Natural killer cell (primary cell): ENCODE results near the gene GALNT2. TPM values are rescaled to one million over a fixed set of nuclear protein-coding genes. Genes with fewer than 3 reads are reported as not detected.

Source experiments
- ATAC-seq, 3 donors: fragments of 150-1000 bp in 2 of 3; fragments of 200-7000 bp in 1 of 3; cut with Tn5 transposase; 1 replicate in 1 of 3; 2 replicates in 2 of 3; pipeline ENCODE4 v1.10.0; 2021; ENCODE audit warnings: mild to moderate bottlenecking in 2 of 3, moderate library complexity in 2 of 3
- DNase-seq, 2 donors: peaks; one replicate each; pipeline versions ENCODE4 v3.0.0 to v3.0.0-alpha.2; 2013 to 2021; ENCODE audit warnings: mixed read lengths in 1 of 2
- H3K27ac ChIP-seq: one replicate; pipeline ENCODE4 v1.5.1; 2013; ENCODE audit warnings: mild to moderate bottlenecking, low read length
- H3K27me3 ChIP-seq: one replicate; pipeline ENCODE4 v1.6.1; 2013; ENCODE audit warnings: low read length; ENCODE audit not compliant: control insufficient read depth, insufficient read depth
- H3K36me3 ChIP-seq: one replicate; pipeline ENCODE4 v1.6.1; 2013; ENCODE audit warnings: low read length; ENCODE audit not compliant: control insufficient read depth, insufficient read depth
- H3K4me1 ChIP-seq: one replicate; pipeline ENCODE4 v1.6.1; 2013; ENCODE audit warnings: low read length; ENCODE audit not compliant: control insufficient read depth, insufficient read depth
- H3K4me3 ChIP-seq: one replicate; pipeline ENCODE4 v1.5.1; 2013; ENCODE audit warnings: low read length
- H3K9me3 ChIP-seq: one replicate; pipeline ENCODE4 v1.6.1; 2013; ENCODE audit warnings: low read length; ENCODE audit not compliant: control insufficient read depth, insufficient read depth
- H3K27ac Mint-ChIP-seq, 2 donors: one replicate each; pipeline ENCODE4 v1.8.0; 2022; ENCODE audit warnings: mild to moderate bottlenecking in 2 of 2, mixed read lengths in 2 of 2, moderate library complexity in 1 of 2
- H3K27me3 Mint-ChIP-seq, 2 donors: one replicate each; pipeline ENCODE4 v1.8.0; 2022; ENCODE audit warnings: low read depth in 2 of 2, mixed read lengths in 2 of 2
- H3K36me3 Mint-ChIP-seq: one replicate; pipeline ENCODE4 v1.8.0; 2022; ENCODE audit warnings: mixed read lengths
- H3K4me1 Mint-ChIP-seq, 2 donors: one replicate each; pipeline ENCODE4 v1.8.0; 2022; ENCODE audit warnings: mixed read lengths in 2 of 2
- H3K4me3 Mint-ChIP-seq: one replicate; pipeline ENCODE4 v1.8.0; 2022; ENCODE audit warnings: mild to moderate bottlenecking, moderate library complexity, mixed read lengths
- H3K9me3 Mint-ChIP-seq, 2 donors: one replicate each; pipeline ENCODE4 v1.8.0; 2022; ENCODE audit warnings: mixed read lengths in 2 of 2
- WGBS: methylation state at CpG from one replicate; pipeline ENCODE4 v1.1.7; 2013; ENCODE audit warnings: missing lambda C conversion rate; ENCODE audit not compliant: insufficient coverage; 5-methylcytosine and 5-hydroxymethylcytosine counted together
- intact Hi-C: fragments of 100-400 bp; cut with micrococcal nuclease; formaldehyde crosslinking; loops from one replicate; pipeline ENCODE4 v1.14.2; 2022
- total RNA-seq, 4 donors: library from RNA; stranded (reverse); fragments of 120-200 nt in 1 of 4; gene quantifications; one replicate each; pipeline versions ENCODE4 v1.2.3 to v1.2.4, GENCODE V29; 2013 to 2022
- TF ChIP-seq, protein P1 (sequence below): fragments of 200-600 bp; IDR thresholded peaks from one replicate; pipeline ENCODE4 v1.8.0; 2022; ENCODE audit warnings: antibody characterized with exemption

GALNT2 gene
- total RNA-seq, 3 donors from 2014 or later (not counting 1 experiment from before 2014, with no cell fraction given) = 31.2 to 53.6 (median 47.3) TPM

- H3K4me3 ChIP-seq = no peak overlapping the region
- no peaks in the 10 kb centered on the region for H3K36me3 Mint-ChIP-seq
- no peaks in the 10 kb centered on the region for H3K9me3 Mint-ChIP-seq
- WGBS = 92% methylated on average over 24 of the region's 24 CpGs
- no peaks in the 10 kb centered on the region for H3K9me3 ChIP-seq
- TF ChIP-seq, protein P1, sequence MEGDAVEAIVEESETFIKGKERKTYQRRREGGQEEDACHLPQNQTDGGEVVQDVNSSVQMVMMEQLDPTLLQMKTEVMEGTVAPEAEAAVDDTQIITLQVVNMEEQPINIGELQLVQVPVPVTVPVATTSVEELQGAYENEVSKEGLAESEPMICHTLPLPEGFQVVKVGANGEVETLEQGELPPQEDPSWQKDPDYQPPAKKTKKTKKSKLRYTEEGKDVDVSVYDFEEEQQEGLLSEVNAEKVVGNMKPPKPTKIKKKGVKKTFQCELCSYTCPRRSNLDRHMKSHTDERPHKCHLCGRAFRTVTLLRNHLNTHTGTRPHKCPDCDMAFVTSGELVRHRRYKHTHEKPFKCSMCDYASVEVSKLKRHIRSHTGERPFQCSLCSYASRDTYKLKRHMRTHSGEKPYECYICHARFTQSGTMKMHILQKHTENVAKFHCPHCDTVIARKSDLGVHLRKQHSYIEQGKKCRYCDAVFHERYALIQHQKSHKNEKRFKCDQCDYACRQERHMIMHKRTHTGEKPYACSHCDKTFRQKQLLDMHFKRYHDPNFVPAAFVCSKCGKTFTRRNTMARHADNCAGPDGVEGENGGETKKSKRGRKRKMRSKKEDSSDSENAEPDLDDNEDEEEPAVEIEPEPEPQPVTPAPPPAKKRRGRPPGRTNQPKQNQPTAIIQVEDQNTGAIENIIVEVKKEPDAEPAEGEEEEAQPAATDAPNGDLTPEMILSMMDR = no peak
- DNase-seq (no peak), ATAC-seq (no peak)
- no peak overlapping the region for H3K27ac ChIP-seq
- H3K27me3 Mint-ChIP-seq = peaks cover 15 to 21% of the 10 kb centered on the region in 2 donors
- no peak overlapping the region for H3K4me3 Mint-ChIP-seq
- no peak overlapping the region for H3K27ac Mint-ChIP-seq
- H3K27me3 ChIP-seq = no peaks in the 10 kb centered on the region
- H3K4me1 Mint-ChIP-seq = no peaks in the 10 kb centered on the region
- no peaks in the 10 kb centered on the region for H3K4me1 ChIP-seq
- no peaks in the 10 kb centered on the region for H3K36me3 ChIP-seq
- intact Hi-C loops = no loop called here
These were observed 9.1 kb upstream of the GALNT2 start for GRCh38 chr1:230057681-230058565.

DNA sequence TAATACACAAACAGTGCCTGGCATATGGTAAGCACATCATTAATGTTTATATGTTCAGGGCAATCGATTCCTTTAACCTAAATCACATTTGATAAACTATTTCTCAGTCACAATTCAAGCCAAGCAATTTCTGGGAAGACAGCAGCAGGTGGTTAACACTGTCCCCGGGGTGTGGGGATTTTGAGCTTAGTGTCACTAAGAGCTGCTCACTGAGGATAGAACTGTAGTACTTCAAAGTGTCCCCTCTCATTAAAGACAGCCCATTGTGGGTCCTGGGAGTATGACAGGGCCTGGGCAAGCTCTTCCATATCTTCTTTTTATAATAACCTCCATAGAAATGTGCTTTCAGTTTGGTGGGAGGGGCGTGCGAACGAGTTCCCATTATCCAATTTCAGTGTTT lies 8.4 kb upstream of the GALNT2 start:
- Mint-ChIP-seq H3K4me1 (no peaks in the 10 kb centered on the region), H3K9me3 (no peaks in the 10 kb centered on the region), H3K36me3 (no peaks in the 10 kb centered on the region), H3K27me3 (peaks cover 15 to 21% of the 10 kb centered on the region in 2 donors), H3K27ac (no peak overlapping the region), H3K4me3 (no peak overlapping the region)
- TF ChIP-seq, protein P1 = no peak
- H3K4me3 ChIP-seq = no peak overlapping the region
- no peak for DNase-seq
- ATAC-seq = no peak
- no peaks in the 10 kb centered on the region for H3K4me1 ChIP-seq
- no peaks in the 10 kb centered on the region for H3K9me3 ChIP-seq
- no peaks in the 10 kb centered on the region for H3K36me3 ChIP-seq
- H3K27ac ChIP-seq = no peak overlapping the region
- WGBS = 83% methylated on average over 2 of the region's 5 CpGs
- H3K27me3 ChIP-seq = no peaks in the 10 kb centered on the region
- intact Hi-C loops = no loop called here

- H3K27me3 Mint-ChIP-seq = peaks cover 8 to 21% of the 10 kb centered on the region in 2 donors
- no peak overlapping the region for H3K4me3 Mint-ChIP-seq
- peaks cover 5% of the 10 kb centered on the region for H3K4me1 ChIP-seq
- H3K36me3 ChIP-seq = no peaks in the 10 kb centered on the region
- H3K9me3 ChIP-seq = no peaks in the 10 kb centered on the region
- H3K27ac ChIP-seq = no peak overlapping the region
- DNase-seq (no peak), ATAC-seq (no peak)
- no peak overlapping the region for H3K27ac Mint-ChIP-seq
- peaks cover 4 to 9% of the 10 kb centered on the region in 2 donors for H3K4me1 Mint-ChIP-seq
- no peaks in the 10 kb centered on the region for H3K27me3 ChIP-seq
- intact Hi-C loops = no loop called here
- H3K36me3 Mint-ChIP-seq = no peaks in the 10 kb centered on the region
- no peak overlapping the region for H3K4me3 ChIP-seq
- TF ChIP-seq, protein P1 = no peak
- H3K9me3 Mint-ChIP-seq = no peaks in the 10 kb centered on the region
- WGBS = 100% methylated on average over 1 of the region's 4 CpGs
These were observed 5.2 kb upstream of the GALNT2 start for GRCh38 chr1:230061801-230062200.
